ENCODE measurements around the gene FAM20C. TPM values are rescaled to one million over a fixed set of nuclear protein-coding genes. Genes with fewer than 3 reads are reported as not detected.

FAM20C gene
- total and polyA plus RNA-seq, 2 donors (not counting 3 experiments of a cell fraction or from before 2014, with no cell fraction given), result 14.2 to 34.5 TPM

DNA sequence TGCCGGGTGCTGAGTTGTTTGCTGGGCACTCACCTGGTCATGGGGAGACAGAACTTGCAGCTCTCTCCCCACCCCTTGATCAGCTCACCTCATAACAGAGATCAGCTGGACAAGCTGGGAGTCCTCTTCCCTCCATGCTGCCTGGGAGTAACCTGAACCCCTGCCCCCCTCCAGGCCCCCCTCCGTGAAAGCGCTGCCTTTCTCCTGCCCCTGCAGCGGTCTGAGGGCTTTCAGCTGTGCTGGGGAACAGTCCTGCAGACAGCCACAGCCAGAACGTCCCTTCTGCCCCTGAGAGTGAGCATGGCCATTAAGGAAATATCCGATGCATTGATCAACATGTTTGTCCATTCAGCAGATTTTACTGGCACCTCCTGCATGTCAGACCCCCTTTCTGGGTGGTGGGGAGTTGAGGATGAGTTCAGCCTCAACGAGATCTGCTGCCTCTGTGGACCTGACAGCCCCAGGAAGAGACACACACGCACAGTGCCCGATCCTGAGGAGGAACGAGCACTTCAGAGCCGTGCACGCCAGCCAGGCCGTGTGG lies 4.5 kb downstream of the FAM20C start:
- H2AFZ ChIP-seq (ENCODE audit: low read depth, low read length), result no peak overlapping the region
- no peak for DNase-seq (ENCODE audit: low read depth, low spot score)
- no peaks in the 10 kb centered on the region for H3K27me3 ChIP-seq (ENCODE audit: control insufficient read depth in 2 of 2, insufficient read depth in 2 of 2, low read length in 2 of 2)
- H3K36me3 ChIP-seq (ENCODE audit: control insufficient read depth in 2 of 2, extremely low read depth in 1 of 2, insufficient read depth in 2 of 2, low read length in 2 of 2), result peaks cover 3 to 27% of the 10 kb centered on the region in 2 experiments
- intact Hi-C loops (cut with micrococcal nuclease) (no loop called here), dilution Hi-C loops (cut with MboI; ENCODE audit: extremely low pct_ligation_motif_present, low sequenced_read_pairs) (no loop called here)
- no peak for FAIRE-seq
- no peak overlapping the region for H3K27ac ChIP-seq (ENCODE audit: insufficient read depth, low read depth, low read length)
- POLR2A ChIA-PET, result no interaction called here
- H3K4me3 ChIP-seq (replicated peaks in 1 of 3; ENCODE audit: insufficient read depth in 1 of 3, low read depth in 1 of 3, low read length in 3 of 3), result no peak overlapping the region
- H3K4me2 ChIP-seq (ENCODE audit: insufficient read depth, low read length), result no peak overlapping the region
- no peak overlapping the region for H3K9ac ChIP-seq (replicated peaks; ENCODE audit: extremely low read depth, insufficient read depth, low read length)
- no peaks in the 10 kb centered on the region for H4K20me1 ChIP-seq (replicated peaks; ENCODE audit: control insufficient read depth, extremely low read depth, insufficient read depth, low read length)
- CTCF ChIA-PET, result no interaction called here
- no peaks in the 10 kb centered on the region for H3K9me1 ChIP-seq (replicated peaks; ENCODE audit: control insufficient read depth, extremely low read depth, insufficient read depth, low read length)
- H3K4me1 ChIP-seq (ENCODE audit: control insufficient read depth, extremely low read depth, insufficient read depth, low read length), result peaks cover 12% of the 10 kb centered on the region
- no peaks in the 10 kb centered on the region for H3K9me3 ChIP-seq (replicated peaks; ENCODE audit: control insufficient read depth, insufficient read depth, low read length)
- no TSS peak for BruUV-seq (replicated peaks)
- H3K79me2 ChIP-seq (ENCODE audit: control insufficient read depth, insufficient read depth, low read length), result peaks cover 35% of the 10 kb centered on the region
- TF ChIP-seq POLR2A (IDR thresholded peaks at IDR 0.05; ENCODE audit: low read depth, low read length), result no peak
- no peak for TF ChIP-seq GATA2 (IDR thresholded peaks at IDR 0.05; ENCODE audit: insufficient read depth, insufficient read length, low read depth, low read length)
- no peak for TF ChIP-seq JUN (IDR thresholded peaks at IDR 0.05; ENCODE audit: borderline replicate concordance, insufficient read depth, insufficient read length, low read depth)
- no peak for TF ChIP-seq POLR2AphosphoS5 (IDR thresholded peaks at IDR 0.05; ENCODE audit: insufficient read depth, low read depth, low read length)
- TF ChIP-seq FOS (IDR thresholded peaks at IDR 0.05; ENCODE audit: borderline replicate concordance, insufficient read depth, low read length), result no peak
- TF ChIP-seq, protein P1, sequence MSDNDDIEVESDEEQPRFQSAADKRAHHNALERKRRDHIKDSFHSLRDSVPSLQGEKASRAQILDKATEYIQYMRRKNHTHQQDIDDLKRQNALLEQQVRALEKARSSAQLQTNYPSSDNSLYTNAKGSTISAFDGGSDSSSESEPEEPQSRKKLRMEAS (IDR thresholded peaks at IDR 0.05; ENCODE audit: insufficient read depth, insufficient read length), result no peak
- no peak for TF ChIP-seq MYC (IDR thresholded peaks at IDR 0.05; ENCODE audit: low read depth, low read length)
- TF ChIP-seq, protein P2, sequence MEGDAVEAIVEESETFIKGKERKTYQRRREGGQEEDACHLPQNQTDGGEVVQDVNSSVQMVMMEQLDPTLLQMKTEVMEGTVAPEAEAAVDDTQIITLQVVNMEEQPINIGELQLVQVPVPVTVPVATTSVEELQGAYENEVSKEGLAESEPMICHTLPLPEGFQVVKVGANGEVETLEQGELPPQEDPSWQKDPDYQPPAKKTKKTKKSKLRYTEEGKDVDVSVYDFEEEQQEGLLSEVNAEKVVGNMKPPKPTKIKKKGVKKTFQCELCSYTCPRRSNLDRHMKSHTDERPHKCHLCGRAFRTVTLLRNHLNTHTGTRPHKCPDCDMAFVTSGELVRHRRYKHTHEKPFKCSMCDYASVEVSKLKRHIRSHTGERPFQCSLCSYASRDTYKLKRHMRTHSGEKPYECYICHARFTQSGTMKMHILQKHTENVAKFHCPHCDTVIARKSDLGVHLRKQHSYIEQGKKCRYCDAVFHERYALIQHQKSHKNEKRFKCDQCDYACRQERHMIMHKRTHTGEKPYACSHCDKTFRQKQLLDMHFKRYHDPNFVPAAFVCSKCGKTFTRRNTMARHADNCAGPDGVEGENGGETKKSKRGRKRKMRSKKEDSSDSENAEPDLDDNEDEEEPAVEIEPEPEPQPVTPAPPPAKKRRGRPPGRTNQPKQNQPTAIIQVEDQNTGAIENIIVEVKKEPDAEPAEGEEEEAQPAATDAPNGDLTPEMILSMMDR (IDR thresholded peaks at IDR 0.05; ENCODE audit: extremely low read depth in 1 of 2, insufficient read depth in 1 of 2, low read depth in 1 of 2, low read length in 2 of 2), result no peak
- no peak for TF ChIP-seq EZH2 (IDR thresholded peaks at IDR 0.05; ENCODE audit: borderline replicate concordance, low read depth, low read length, severe bottlenecking)
